Progenitor cell of endocrine pancreas (in vitro differentiated cells): ENCODE measurements around the gene REPS1. TPM values are rescaled to one million over a fixed set of nuclear protein-coding genes. Genes with fewer than 3 reads are reported as not detected.

Experiments
- DNase-seq: peaks from one replicate; pipeline ENCODE4 v3.0.0; 2021; ENCODE audit warnings: low spot score; ENCODE audit not compliant: unreplicated experiment
- H3K27ac Mint-ChIP-seq: 2 replicates; pipeline ENCODE4 v1.8.0; 2021; ENCODE audit warnings: mild to moderate bottlenecking, moderate library complexity, mixed read lengths
- H3K27me3 Mint-ChIP-seq: 2 replicates; pipeline ENCODE4 v1.8.0; 2021; ENCODE audit warnings: mixed read lengths
- H3K36me3 Mint-ChIP-seq: 2 replicates; pipeline ENCODE4 v1.8.0; 2022; ENCODE audit warnings: mixed read lengths; ENCODE audit not compliant: insufficient read depth
- H3K4me1 Mint-ChIP-seq: 2 replicates; pipeline ENCODE4 v1.8.0; 2021; ENCODE audit warnings: low read depth, mixed read lengths
- H3K4me3 Mint-ChIP-seq: 2 replicates; pipeline ENCODE4 v1.8.0; 2021; ENCODE audit warnings: low read depth, mild to moderate bottlenecking, moderate library complexity, mixed read lengths
- H3K9me3 Mint-ChIP-seq: 2 replicates; pipeline ENCODE4 v1.8.0; 2021; ENCODE audit warnings: low read depth, mixed read lengths
- total RNA-seq: library from RNA; stranded (reverse); gene quantifications from 2 replicates; pipeline ENCODE4 v1.2.1, GENCODE V29; 2021
- TF ChIP-seq, protein P1 (sequence below): fragments of 200-600 bp; sonication (generic); IDR thresholded peaks from one replicate; pipeline ENCODE4 v1.5.0; 2021; ENCODE audit warnings: antibody characterized with exemption, mild to moderate bottlenecking; ENCODE audit not compliant: unreplicated experiment

REPS1 gene
- total RNA-seq, 1 donor from 2014 or later: 60.3 TPM

DNA sequence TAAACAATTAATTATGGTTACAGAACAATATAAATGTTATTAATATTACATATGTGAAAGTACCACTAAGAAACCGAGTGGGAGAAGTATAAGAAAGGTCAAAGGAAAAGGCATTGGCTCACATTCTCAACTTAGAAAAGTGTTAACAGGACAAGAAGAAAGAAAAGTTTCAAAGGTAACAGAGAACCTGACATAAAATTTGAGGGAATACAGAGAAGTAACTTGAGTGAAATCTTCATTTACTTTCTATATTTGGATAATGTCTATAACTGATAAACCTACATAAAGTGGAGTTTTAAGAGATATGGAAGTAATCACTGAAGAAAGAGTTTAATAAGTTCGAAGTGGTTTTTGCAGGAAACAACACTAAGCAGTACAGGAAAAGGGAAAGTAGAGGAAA lies 30.1 kb downstream of the REPS1 start:
- no peaks in the 10 kb centered on the region for H3K27me3 Mint-ChIP-seq
- peaks cover 13% of the 10 kb centered on the region for H3K4me1 Mint-ChIP-seq
- no peak overlapping the region for H3K27ac Mint-ChIP-seq
- TF ChIP-seq, protein P1, sequence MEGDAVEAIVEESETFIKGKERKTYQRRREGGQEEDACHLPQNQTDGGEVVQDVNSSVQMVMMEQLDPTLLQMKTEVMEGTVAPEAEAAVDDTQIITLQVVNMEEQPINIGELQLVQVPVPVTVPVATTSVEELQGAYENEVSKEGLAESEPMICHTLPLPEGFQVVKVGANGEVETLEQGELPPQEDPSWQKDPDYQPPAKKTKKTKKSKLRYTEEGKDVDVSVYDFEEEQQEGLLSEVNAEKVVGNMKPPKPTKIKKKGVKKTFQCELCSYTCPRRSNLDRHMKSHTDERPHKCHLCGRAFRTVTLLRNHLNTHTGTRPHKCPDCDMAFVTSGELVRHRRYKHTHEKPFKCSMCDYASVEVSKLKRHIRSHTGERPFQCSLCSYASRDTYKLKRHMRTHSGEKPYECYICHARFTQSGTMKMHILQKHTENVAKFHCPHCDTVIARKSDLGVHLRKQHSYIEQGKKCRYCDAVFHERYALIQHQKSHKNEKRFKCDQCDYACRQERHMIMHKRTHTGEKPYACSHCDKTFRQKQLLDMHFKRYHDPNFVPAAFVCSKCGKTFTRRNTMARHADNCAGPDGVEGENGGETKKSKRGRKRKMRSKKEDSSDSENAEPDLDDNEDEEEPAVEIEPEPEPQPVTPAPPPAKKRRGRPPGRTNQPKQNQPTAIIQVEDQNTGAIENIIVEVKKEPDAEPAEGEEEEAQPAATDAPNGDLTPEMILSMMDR: no peak
- no peaks in the 10 kb centered on the region for H3K9me3 Mint-ChIP-seq
- H3K36me3 Mint-ChIP-seq: peaks cover 7% of the 10 kb centered on the region
- no peak for DNase-seq
- H3K4me3 Mint-ChIP-seq: no peak overlapping the region

DNA sequence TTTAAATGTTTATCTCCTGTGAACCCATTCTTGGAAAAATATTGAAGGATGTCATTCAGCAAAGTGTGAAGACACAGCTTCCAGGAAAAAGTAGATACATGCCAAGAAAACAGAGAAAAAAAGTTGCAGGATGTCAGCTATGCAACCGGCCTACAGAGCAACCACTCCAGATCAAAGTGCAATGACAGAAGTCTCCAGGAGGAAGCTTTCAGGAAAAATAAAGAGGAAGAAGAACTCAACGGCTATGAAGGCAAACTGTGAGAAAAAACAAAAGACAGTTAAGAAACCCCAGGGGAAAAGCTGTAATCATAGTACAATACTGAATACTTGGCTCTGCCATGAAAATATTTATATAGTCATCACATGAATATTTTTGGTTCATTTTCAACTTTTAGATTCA lies 30.6 kb downstream of the REPS1 start:
- H3K27ac Mint-ChIP-seq: no peak overlapping the region
- peaks cover 7% of the 10 kb centered on the region for H3K36me3 Mint-ChIP-seq
- H3K9me3 Mint-ChIP-seq: no peaks in the 10 kb centered on the region
- H3K27me3 Mint-ChIP-seq: no peaks in the 10 kb centered on the region
- no peak overlapping the region for H3K4me3 Mint-ChIP-seq
- TF ChIP-seq, protein P1: no peak
- no peak for DNase-seq
- peaks cover 13% of the 10 kb centered on the region for H3K4me1 Mint-ChIP-seq

DNA sequence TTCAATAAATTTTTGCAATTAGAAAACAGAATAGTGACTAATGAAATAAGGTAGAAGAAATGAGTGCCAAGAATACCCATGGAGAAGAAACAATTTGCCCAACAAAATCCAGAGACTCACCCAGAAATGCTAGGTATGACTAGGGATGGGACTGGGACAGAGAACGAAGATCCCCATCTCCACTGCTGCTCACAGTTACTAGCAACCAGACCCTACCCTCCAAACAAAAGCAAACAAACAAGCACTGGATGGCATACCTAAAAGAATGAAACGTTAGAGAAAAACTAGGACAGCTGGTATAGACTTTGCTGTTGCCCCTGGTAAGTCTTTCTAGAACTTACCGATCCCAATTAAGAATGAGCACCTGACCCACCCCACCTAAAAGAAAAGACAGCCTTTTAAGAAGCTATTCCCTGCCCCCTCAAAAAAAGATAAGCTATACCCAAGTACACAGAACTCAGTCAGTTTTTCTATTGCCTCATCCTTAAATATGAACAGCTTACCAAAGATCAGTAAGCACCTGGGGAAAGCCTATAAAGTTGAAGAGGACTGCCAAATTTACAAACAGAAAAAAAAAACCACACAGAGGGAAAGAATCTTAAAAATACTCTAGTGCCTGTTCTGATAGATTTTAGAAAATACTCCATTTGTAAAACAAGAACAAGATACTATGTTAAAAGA lies 31.7 kb downstream of the REPS1 start:
- Mint-ChIP-seq H3K4me1 (peaks cover 13% of the 10 kb centered on the region), H3K36me3 (peaks cover 7% of the 10 kb centered on the region), H3K9me3 (no peaks in the 10 kb centered on the region), H3K27ac (no peak overlapping the region), H3K27me3 (no peaks in the 10 kb centered on the region), H3K4me3 (no peak overlapping the region)
- TF ChIP-seq, protein P1: no peak
- no peak for DNase-seq

DNA sequence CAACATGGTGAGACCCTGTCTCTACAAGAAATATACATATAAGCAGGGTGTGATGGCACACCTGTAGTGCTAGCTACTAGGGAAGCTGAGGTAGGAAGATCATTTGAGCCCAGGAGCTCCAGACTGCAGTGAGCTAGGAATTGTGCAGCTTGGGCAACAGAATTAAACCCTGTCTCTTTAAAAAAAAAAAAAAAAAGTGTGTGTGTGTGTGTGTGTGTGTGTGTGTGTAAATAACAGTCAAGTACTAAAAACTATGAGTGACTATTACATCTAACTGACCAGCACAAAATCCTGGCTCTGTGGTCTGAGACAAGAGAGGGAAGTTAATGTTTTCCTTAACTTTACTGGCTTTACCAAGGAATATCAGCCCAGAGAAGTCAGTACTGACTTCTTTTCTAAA lies 32.8 kb downstream of the REPS1 start:
- H3K36me3 Mint-ChIP-seq: peaks cover 7% of the 10 kb centered on the region
- H3K4me1 Mint-ChIP-seq: peaks cover 13% of the 10 kb centered on the region
- no peaks in the 10 kb centered on the region for H3K9me3 Mint-ChIP-seq
- H3K4me3 Mint-ChIP-seq: no peak overlapping the region
- TF ChIP-seq, protein P1: no peak
- DNase-seq: no peak
- H3K27ac Mint-ChIP-seq: no peak overlapping the region
- H3K27me3 Mint-ChIP-seq: no peaks in the 10 kb centered on the region

DNA sequence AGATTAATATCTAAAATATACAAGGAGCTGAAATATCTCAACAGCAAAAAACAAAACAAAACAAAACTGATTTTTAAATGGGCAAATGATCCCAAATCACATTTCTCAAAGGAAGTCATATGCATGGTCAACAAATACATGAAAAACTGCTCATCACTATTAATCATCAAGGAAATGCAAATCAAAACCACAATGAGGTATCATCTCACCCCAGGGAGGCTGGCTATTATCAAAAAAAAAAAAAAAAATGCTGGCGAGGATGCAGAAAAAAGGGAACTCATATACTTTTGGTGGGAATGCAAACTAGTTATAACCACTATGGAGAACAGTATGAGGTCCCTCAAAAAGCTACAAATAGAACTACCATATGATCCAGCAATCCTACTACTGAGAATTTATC lies 34.6 kb downstream of the REPS1 start:
- Mint-ChIP-seq H3K27ac (no peak overlapping the region), H3K4me1 (peaks cover 19% of the 10 kb centered on the region), H3K27me3 (no peaks in the 10 kb centered on the region), H3K36me3 (peaks cover 7% of the 10 kb centered on the region), H3K9me3 (no peaks in the 10 kb centered on the region), H3K4me3 (no peak overlapping the region)
- TF ChIP-seq, protein P1: no peak
- DNase-seq: no peak
